Body of pancreas (tissue), 4 donors: ENCODE results near the gene ARRB1.

Source experiments
- CTCF ChIP-seq, 7 experiments: fragments of 450-650 bp in 4 of 7; fragments of 200-600 bp in 3 of 7; sonication (generic) in 3 of 7; IDR thresholded peaks; one replicate each; pipeline ENCODE4 v1.5.1; 2016 to 2019; ENCODE audit warnings: antibody characterized with exemption in 7 of 7
- POLR2A ChIP-seq, 3 donors: fragments of 450-650 bp; IDR thresholded peaks; one replicate each; pipeline ENCODE4 v1.6.1; 2016; ENCODE audit warnings: antibody characterized with exemption in 3 of 3, mild to moderate bottlenecking in 2 of 3

GRCh38 chr11:75388386-75389275, 37.2 kb upstream of the ARRB1 start:
- TF ChIP-seq CTCF (IDR thresholded peaks at IDR 0.05): peak; percentile 60 to 89 (median 85)
- no peak for TF ChIP-seq POLR2A (IDR thresholded peaks at IDR 0.05)
